OCI-LY3 (cell line): Measurements from ENCODE around the gene FRMPD2.

Source experiments
- CTCF ChIP-seq: fragments of 200-600, 300-600 bp; sonication (generic); IDR thresholded peaks from 2 replicates; pipeline ENCODE4 v1.5.1; 2014; ENCODE audit warnings: antibody characterized with exemption, low read length, low read depth
- EZH2phosphoT487 ChIP-seq: fragments of 200-600 bp; shearing (Covaris generic); IDR thresholded peaks from 2 replicates; pipeline ENCODE4 v1.6.1; 2018; ENCODE audit warnings: antibody characterized with exemption, mixed run types, low read depth

DNA sequence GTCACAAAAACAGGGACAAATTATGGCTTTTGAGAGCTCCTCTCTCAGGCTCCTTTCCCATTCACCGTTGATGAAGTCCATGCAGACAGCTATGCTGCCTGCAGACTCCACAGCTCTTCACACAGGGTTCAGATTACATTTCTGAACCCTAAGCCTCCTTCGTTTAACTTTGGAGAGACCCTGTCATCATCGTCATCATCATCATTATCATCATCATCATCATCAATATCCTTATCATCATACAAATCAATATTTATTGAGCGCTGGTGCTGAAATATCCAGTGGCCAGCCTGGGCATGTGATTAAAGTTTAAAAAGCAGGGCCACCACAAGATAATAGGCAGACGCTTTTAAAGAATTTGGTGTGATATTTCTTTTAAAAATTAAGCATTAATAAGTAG is 66.6 kb downstream of the FRMPD2 start:
- TF ChIP-seq CTCF (no peak), EZH2phosphoT487 (no peak)
